ENCODE results near the gene CADM1.

DNA sequence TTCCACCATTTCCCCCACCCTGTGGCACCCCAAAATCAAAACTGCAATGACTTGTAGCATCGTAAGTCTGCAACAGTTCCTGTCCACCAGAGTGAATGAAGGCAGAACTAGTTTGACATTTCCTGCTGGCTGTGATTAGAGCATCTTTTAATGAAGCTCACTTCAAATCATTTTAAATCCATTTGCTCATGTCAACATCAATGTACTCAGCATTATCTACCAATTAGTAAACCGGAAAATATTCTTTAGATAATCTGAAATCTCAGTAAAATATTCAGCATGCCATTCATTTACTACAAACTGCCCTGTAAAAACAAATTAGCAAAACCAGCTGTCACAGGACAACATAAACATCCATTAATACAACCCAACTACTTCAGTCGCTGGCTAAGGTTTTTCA, 38.1 kb downstream of the CADM1 start:
- TF ChIP-seq GATA2 (IDR thresholded peaks at IDR 0.05; ENCODE audit: low read depth, low read length) = no peak
- TF ChIP-seq GATA3 (IDR thresholded peaks at IDR 0.05; ENCODE audit: low read depth, low read length) = no peak

All from SH-SY5Y (cell line).